ENCODE measurements around the gene HACD2.

GRCh38 chr3:123606527-123606926 lies 21.7 kb upstream of the HACD2 start:
- TF ChIP-seq CTCF (conservative IDR thresholded peaks at IDR 0.05 in 1 of 2, IDR thresholded peaks at IDR 0.05 in 1 of 2; ENCODE audit: extremely low read depth in 1 of 2, insufficient read depth in 1 of 2, low read depth in 1 of 2, low read length in 2 of 2) (no peak), EZH2 (IDR thresholded peaks at IDR 0.05; ENCODE audit: borderline replicate concordance, low read length) (no peak)
